Measurements from ENCODE around the gene LAMB3. TPM values are rescaled to one million over a fixed set of nuclear protein-coding genes. Genes with fewer than 3 reads are reported as not detected.

The LAMB3 gene
- total and polyA plus RNA-seq, 2 donors (not counting 1 experiment from before 2014, with no cell fraction given) = 0.33 to 0.37 TPM

DNA sequence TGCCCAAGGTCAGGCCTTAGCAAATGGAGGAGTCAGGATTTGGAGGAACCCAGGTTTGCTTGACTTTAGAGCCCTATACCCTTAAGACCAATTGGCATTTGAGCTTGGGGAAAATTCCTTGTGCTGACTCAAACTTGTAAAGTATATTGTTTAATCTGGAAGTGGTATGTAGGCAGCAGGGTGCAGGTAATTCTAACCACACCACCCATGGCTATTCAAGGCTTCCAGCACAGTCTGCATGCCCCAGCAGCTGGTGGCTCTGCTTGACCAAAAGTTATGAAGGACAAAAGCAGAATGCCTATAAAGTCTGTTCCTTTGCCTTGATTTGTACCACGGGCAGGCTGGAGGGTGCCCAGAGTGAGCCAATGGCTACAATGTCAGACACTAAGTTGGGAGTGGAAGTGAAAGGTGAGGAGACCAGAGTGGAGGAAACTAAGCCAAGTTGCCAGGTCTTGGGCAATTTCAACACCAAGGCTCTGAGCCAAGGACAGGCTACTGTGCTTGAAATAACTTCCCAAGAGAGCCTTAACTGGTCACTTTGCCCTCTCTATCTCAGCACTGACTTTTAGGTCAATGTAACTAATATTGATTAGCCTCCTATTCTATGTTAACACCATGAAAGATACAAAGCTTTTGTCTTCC, 18.3 kb upstream of the LAMB3 start:
- no peak overlapping the region for H3K27ac ChIP-seq (ENCODE audit: low read length in 2 of 2)
- H3K79me2 ChIP-seq (ENCODE audit: control insufficient read depth, insufficient read depth, low read length) = no peaks in the 10 kb centered on the region
- no peak for DNase-seq
- peaks cover 0 to 11% (median 5%) of the 10 kb centered on the region in 4 experiments for H3K27me3 ChIP-seq (replicated peaks in 1 of 4; ENCODE audit: control extremely low read depth in 1 of 4, control insufficient read depth in 3 of 4, insufficient read depth in 4 of 4, low read length in 3 of 4)
- Mint-ChIP-seq H3K9me3 (ENCODE audit: insufficient read depth) (no peaks in the 10 kb centered on the region), H3K27me3 (peaks cover 11% of the 10 kb centered on the region), H3K4me1 (peaks cover 28% of the 10 kb centered on the region), H3K4me3 (no peak overlapping the region), H3K27ac (no peak overlapping the region)
- peaks cover 27 to 29% of the 10 kb centered on the region in 2 donors for H3K4me1 ChIP-seq (ENCODE audit: control insufficient read depth in 2 of 2, insufficient read depth in 2 of 2, low read length in 2 of 2)
- H3K4me3 ChIP-seq (ENCODE audit: control extremely low read depth in 1 of 5, extremely low read depth in 1 of 5, insufficient read depth in 1 of 5, low read depth in 2 of 5, low read length in 4 of 5) = no peak overlapping the region
- H3K4me2 ChIP-seq (replicated peaks; ENCODE audit: low read depth, low read length, poor library complexity, severe bottlenecking) = no peak overlapping the region
- H3K9ac ChIP-seq (ENCODE audit: low read length) = no peak overlapping the region
- no peak overlapping the region for H2AFZ ChIP-seq (ENCODE audit: insufficient read depth, low read depth, low read length, poor library complexity, severe bottlenecking)
- ChIA-PET POLR2A (no interaction called here), CTCF (no interaction called here)
- WGBS (ENCODE audit: insufficient coverage) = 100% methylated on average over 1 of the region's 1 CpG
- no peak for ATAC-seq (ENCODE audit: low read depth)
- intact Hi-C loops (cut with micrococcal nuclease) = loop anchor here (10.0 kb wide), 1 partner anchor 84 kb away; the partner anchor contains the start of gene TRAF3IP3
- no peaks in the 10 kb centered on the region for H3K36me3 ChIP-seq (replicated peaks in 1 of 2; ENCODE audit: control extremely low read depth in 1 of 2, control insufficient read depth in 1 of 2, extremely low read depth in 1 of 2, insufficient read depth in 2 of 2, low read length in 1 of 2)
- no peaks in the 10 kb centered on the region for H4K20me1 ChIP-seq (ENCODE audit: control insufficient read depth, insufficient read depth, low read length, poor library complexity, severe bottlenecking)
- H3K9me3 ChIP-seq (ENCODE audit: control extremely low read depth in 1 of 3, control insufficient read depth in 2 of 3, insufficient read depth in 1 of 3, low read length in 2 of 3) = peaks cover 0 to 5% (median 0%) of the 10 kb centered on the region in 3 donors
- TF ChIP-seq, protein P1, sequence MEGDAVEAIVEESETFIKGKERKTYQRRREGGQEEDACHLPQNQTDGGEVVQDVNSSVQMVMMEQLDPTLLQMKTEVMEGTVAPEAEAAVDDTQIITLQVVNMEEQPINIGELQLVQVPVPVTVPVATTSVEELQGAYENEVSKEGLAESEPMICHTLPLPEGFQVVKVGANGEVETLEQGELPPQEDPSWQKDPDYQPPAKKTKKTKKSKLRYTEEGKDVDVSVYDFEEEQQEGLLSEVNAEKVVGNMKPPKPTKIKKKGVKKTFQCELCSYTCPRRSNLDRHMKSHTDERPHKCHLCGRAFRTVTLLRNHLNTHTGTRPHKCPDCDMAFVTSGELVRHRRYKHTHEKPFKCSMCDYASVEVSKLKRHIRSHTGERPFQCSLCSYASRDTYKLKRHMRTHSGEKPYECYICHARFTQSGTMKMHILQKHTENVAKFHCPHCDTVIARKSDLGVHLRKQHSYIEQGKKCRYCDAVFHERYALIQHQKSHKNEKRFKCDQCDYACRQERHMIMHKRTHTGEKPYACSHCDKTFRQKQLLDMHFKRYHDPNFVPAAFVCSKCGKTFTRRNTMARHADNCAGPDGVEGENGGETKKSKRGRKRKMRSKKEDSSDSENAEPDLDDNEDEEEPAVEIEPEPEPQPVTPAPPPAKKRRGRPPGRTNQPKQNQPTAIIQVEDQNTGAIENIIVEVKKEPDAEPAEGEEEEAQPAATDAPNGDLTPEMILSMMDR (IDR thresholded peaks at IDR 0.05) = no peak
- TF ChIP-seq EZH2 (IDR thresholded peaks at IDR 0.05; ENCODE audit: borderline replicate concordance, insufficient read depth, low read depth, low read length, poor library complexity, severe bottlenecking) = no peak

DNA sequence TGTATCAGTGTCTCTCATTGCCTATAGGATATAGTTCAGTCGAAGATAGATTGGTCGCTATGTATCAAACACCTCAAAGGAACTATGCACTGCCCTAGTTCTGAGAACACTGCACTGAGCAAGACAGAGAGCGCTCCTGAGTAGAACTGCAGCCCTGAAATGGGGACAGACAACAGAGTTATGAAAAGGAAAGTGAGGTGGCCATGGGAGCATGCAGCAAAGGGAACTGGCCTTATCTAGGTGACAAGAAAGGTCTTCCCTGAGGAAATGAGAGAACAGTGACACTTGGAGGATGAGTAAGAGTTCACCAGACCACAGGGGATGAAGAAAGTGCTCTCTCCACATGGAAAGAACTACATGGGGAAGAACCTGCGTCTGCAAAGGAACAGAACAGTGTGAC, 15.5 kb upstream of the LAMB3 start:
- H3K9me3 ChIP-seq (ENCODE audit: control extremely low read depth in 1 of 3, control insufficient read depth in 2 of 3, insufficient read depth in 1 of 3, low read length in 2 of 3) = no peaks in the 10 kb centered on the region
- WGBS (ENCODE audit: insufficient coverage) = 93% methylated on average over 4 of the region's 4 CpGs
- no peak overlapping the region for H3K4me3 ChIP-seq (ENCODE audit: control extremely low read depth in 1 of 5, extremely low read depth in 1 of 5, insufficient read depth in 1 of 5, low read depth in 2 of 5, low read length in 4 of 5)
- H3K4me1 ChIP-seq (ENCODE audit: control insufficient read depth in 2 of 2, insufficient read depth in 2 of 2, low read length in 2 of 2) = peaks cover under 1 to 1% of the 10 kb centered on the region in 2 donors
- H3K27ac ChIP-seq (ENCODE audit: low read length in 2 of 2) = no peak overlapping the region
- no peaks in the 10 kb centered on the region for H3K9me3 Mint-ChIP-seq (ENCODE audit: insufficient read depth)
- DNase-seq = no peak
- H3K79me2 ChIP-seq (ENCODE audit: control insufficient read depth, insufficient read depth, low read length) = no peaks in the 10 kb centered on the region
- H2AFZ ChIP-seq (ENCODE audit: insufficient read depth, low read depth, low read length, poor library complexity, severe bottlenecking) = no peak overlapping the region
- no peak overlapping the region for H3K4me2 ChIP-seq (replicated peaks; ENCODE audit: low read depth, low read length, poor library complexity, severe bottlenecking)
- no peaks in the 10 kb centered on the region for H3K36me3 ChIP-seq (replicated peaks in 1 of 2; ENCODE audit: control extremely low read depth in 1 of 2, control insufficient read depth in 1 of 2, extremely low read depth in 1 of 2, insufficient read depth in 2 of 2, low read length in 1 of 2)
- no peak overlapping the region for H3K9ac ChIP-seq (ENCODE audit: low read length)
- no peaks in the 10 kb centered on the region for H4K20me1 ChIP-seq (ENCODE audit: control insufficient read depth, insufficient read depth, low read length, poor library complexity, severe bottlenecking)
- H3K27me3 Mint-ChIP-seq = peaks cover 4% of the 10 kb centered on the region
- intact Hi-C loops (cut with micrococcal nuclease) = no loop called here
- TF ChIP-seq, protein P1 (IDR thresholded peaks at IDR 0.05) = no peak
- H3K27ac Mint-ChIP-seq = no peak overlapping the region
- ChIA-PET POLR2A (no interaction called here), CTCF (no interaction called here)
- no peak for ATAC-seq (ENCODE audit: low read depth)
- H3K27me3 ChIP-seq (replicated peaks in 1 of 4; ENCODE audit: control extremely low read depth in 1 of 4, control insufficient read depth in 3 of 4, insufficient read depth in 4 of 4, low read length in 3 of 4) = no peaks in the 10 kb centered on the region
- H3K4me3 Mint-ChIP-seq = no peak overlapping the region
- peaks cover 2% of the 10 kb centered on the region for H3K4me1 Mint-ChIP-seq
